GM13976 (cell line): ENCODE data around the gene ABHD1.

Source experiments
- DNase-seq: peaks from one replicate; pipeline ENCODE4 v3.0.0; 2012; ENCODE audit warnings: low spot score
- CTCF ChIP-seq: IDR thresholded peaks from 2 replicates; pipeline ENCODE4 v1.5.1; 2012; ENCODE audit warnings: borderline replicate concordance, mild to moderate bottlenecking; ENCODE audit not compliant: insufficient read depth; ENCODE audit errors: extremely low read depth, missing control alignments, control extremely low read depth
- in situ Hi-C: fragments of 300-500 bp; cut with MboI; formaldehyde crosslinking; loops from one replicate; pipeline ENCODE4 v1.12.0; 2022; ENCODE audit warnings: low sequenced_read_pairs, mixed read lengths, inconsistent platforms; ENCODE audit not compliant: unreplicated experiment

Gene ABHD1

GRCh38 chr2:27079233-27080139 lies 44.1 kb upstream of the ABHD1 start:
- in situ Hi-C loops = no loop called here
- no peak for TF ChIP-seq CTCF
- no peak for DNase-seq

GRCh38 chr2:27080140-27080469 lies 43.5 kb upstream of the ABHD1 start:
- in situ Hi-C loops = no loop called here
- no peak for TF ChIP-seq CTCF
- DNase-seq = no peak

- DNase-seq = no peak
- in situ Hi-C loops = no loop called here
- TF ChIP-seq CTCF = no peak
Measured at GRCh38 chr2:27080603-27080936, 43.0 kb upstream of the ABHD1 start.

GRCh38 chr2:27081984-27082772 lies 41.4 kb upstream of the ABHD1 start:
- in situ Hi-C loops = no loop called here
- no peak for DNase-seq
- no peak for TF ChIP-seq CTCF

GRCh38 chr2:27082773-27083409 lies 40.7 kb upstream of the ABHD1 start:
- no peak for DNase-seq
- in situ Hi-C loops = no loop called here
- no peak for TF ChIP-seq CTCF

GRCh38 chr2:27083410-27084296 lies 40.0 kb upstream of the ABHD1 start:
- in situ Hi-C loops = no loop called here
- DNase-seq = no peak
- TF ChIP-seq CTCF = no peak
